Ovary (tissue), 9 donors: ENCODE data around the gene SLAMF7. TPM values are rescaled to one million over a fixed set of nuclear protein-coding genes. Genes with fewer than 3 reads are reported as not detected.

Experiments
- DNase-seq, 5 donors: peaks; one replicate each; pipeline ENCODE4 v3.0.0-alpha.2; 2019 to 2020
- H3K27ac ChIP-seq, 2 donors: fragments of 200-600 bp; one replicate each; pipeline versions ENCODE4 v1.5.1 to v1.8.0; 2019 to 2022
- H3K27me3 ChIP-seq: fragments of 200-600 bp; one replicate; pipeline ENCODE4 v1.8.0; 2022
- H3K36me3 ChIP-seq: fragments of 200-600 bp; sonication (generic); one replicate; pipeline ENCODE4 v1.5.1; 2019
- H3K4me1 ChIP-seq: one replicate; pipeline ENCODE4 v1.8.1; 2013; ENCODE audit warnings: mild to moderate bottlenecking, moderate library complexity; ENCODE audit not compliant: insufficient read depth
- H3K4me3 ChIP-seq: fragments of 200-600 bp; sonication (generic); one replicate; pipeline ENCODE4 v1.5.1; 2017
- H3K9me3 ChIP-seq, 2 donors: fragments of 200-600 bp in 1 of 2; sonication (generic) in 1 of 2; one replicate each; pipeline versions ENCODE4 v1.5.1 to v1.8.1; 2013 to 2019; ENCODE audit warnings: mild to moderate bottlenecking in 1 of 2, moderate library complexity in 1 of 2
- CTCF ChIP-seq, 3 donors: fragments of 450-650 bp in 2 of 3; fragments of 200-600 bp in 1 of 3; IDR thresholded peaks; one replicate each; pipeline versions ENCODE4 v1.5.1 to v1.8.0; 2016 to 2022; ENCODE audit warnings: antibody characterized with exemption in 3 of 3, mild to moderate bottlenecking in 1 of 3
- EP300 ChIP-seq: sonication (generic); formaldehyde crosslinking; IDR thresholded peaks from one replicate; pipeline ENCODE4 v1.6.1; 2017; ENCODE audit warnings: antibody characterized with exemption
- POLR2A ChIP-seq: fragments of 450-650 bp; IDR thresholded peaks from one replicate; pipeline ENCODE4 v1.6.1; 2017; ENCODE audit warnings: antibody characterized with exemption, mild to moderate bottlenecking, moderate library complexity
- WGBS, 3 donors: extraction: QIAGEN DNeasy Blood & Tissue Kit in 1 of 3; methylation state at CpG; one replicate each; pipeline versions ENCODE4 v1.1.5 to v1.1.7; 2013 to 2017; 5-methylcytosine and 5-hydroxymethylcytosine counted together
- intact Hi-C, 4 donors: fragments of 100-400 bp; cut with DNase I; formaldehyde crosslinking; loops; one replicate each; pipeline versions ENCODE4 v1.11.0 to v1.15.1; 2022 to 2023
- polyA plus RNA-seq, 2 donors: library from polyadenylated mRNA; stranded (reverse); fragments of 200-250 nt in 1 of 2; fragments of 350-450 nt in 1 of 2; fragmentation: Illumina TruSeq in 1 of 2; extraction: RNeasy Lipid Tissue Mini Kit (QIAGEN cat#74804) in 1 of 2; gene quantifications; one replicate each; pipeline ENCODE4 v1.2.3, GENCODE V29; 2013 to 2014
- total RNA-seq, 7 donors: library from RNA; depleted of rRNA in 2 of 7; stranded (reverse); fragments of >200 nt in 2 of 7; fragmentation: NEBNext Ultra II Directional in 3 of 7; extraction: Animal tissue kit (Norgen Biotek cat#: 25700) in 3 of 7; gene quantifications; one replicate each; pipeline versions ENCODE4 v1.1.0 to v1.2.4, GENCODE V29; 2016 to 2023
- donor health status: DM: no; HTN: no; CAD: no; lungs with moderate emphysema.
- donor health status: DM: no; HTN: no; CAD: no.
- donor health status: Bipolar disorder and iron deficiency.
- donor health status: DM: yes; HTN: yes; CAD: no.
- donor health status: DM: no; HTN: no; CAD: no.
- donor health status: DM: yes; HTN: yes; CAD: no.

SLAMF7 gene
- total and polyA plus RNA-seq, 9 donors: 0.32 to 7.3 (median 0.84) TPM; not detected in 1

GRCh38 chr1:160789702-160790611 lies 50.9 kb downstream of the SLAMF7 start:
- Histone ChIP-seq H3K4me1 (no peaks in the 10 kb centered on the region), H3K36me3 (no peaks in the 10 kb centered on the region), H3K9me3 (no peaks in the 10 kb centered on the region), H3K27me3 (no peaks in the 10 kb centered on the region), H3K27ac (no peak overlapping the region), H3K4me3 (no peak overlapping the region)
- no peak for TF ChIP-seq EP300
- no peak for TF ChIP-seq CTCF (IDR thresholded peaks at IDR 0.05)
- no peak for TF ChIP-seq POLR2A
- WGBS, 3 donors: 85 to 92% (median 90%) methylated on average over 13 of the region's 13 CpGs
- no peak for DNase-seq
- intact Hi-C loops: no loop called here

- Histone ChIP-seq H3K9me3 (no peaks in the 10 kb centered on the region), H3K4me1 (no peaks in the 10 kb centered on the region), H3K36me3 (no peaks in the 10 kb centered on the region), H3K27ac (no peak overlapping the region), H3K27me3 (no peaks in the 10 kb centered on the region), H3K4me3 (no peak overlapping the region)
- TF ChIP-seq POLR2A (no peak), CTCF (IDR thresholded peaks at IDR 0.05) (no peak), EP300 (no peak)
- WGBS, 3 donors: 43 to 48% (median 46%) methylated on average over 3 of the region's 3 CpGs
- DNase-seq: no peak
- intact Hi-C loops: no loop called here
These were observed 55.3 kb downstream of the SLAMF7 start for GRCh38 chr1:160794376-160794775.

- no peak for DNase-seq
- H3K4me1 ChIP-seq: no peaks in the 10 kb centered on the region
- no peaks in the 10 kb centered on the region for H3K27me3 ChIP-seq
- WGBS, 3 donors: 90 to 93% (median 90%) methylated on average over 4 of the region's 4 CpGs
- intact Hi-C loops: no loop called here
- H3K4me3 ChIP-seq: no peak within 1 kb of the TSS
- no peak within 1 kb of the TSS for H3K27ac ChIP-seq
- no peaks in the 10 kb centered on the region for H3K9me3 ChIP-seq
- H3K36me3 ChIP-seq: no peaks in the 10 kb centered on the region
- TF ChIP-seq POLR2A (no peak), EP300 (no peak)
These were observed 56.9 kb downstream of the SLAMF7 start, which contains the start of gene LY9 for GRCh38 chr1:160795951-160796383. LY9 (plus strand) TSS chr1:160796174; CDS start chr1:160796188, 14 bp downstream.

- WGBS, 3 donors: 62 to 73% (median 67%) methylated on average over 3 of the region's 3 CpGs
These were observed 58.2 kb downstream of the SLAMF7 start for GRCh38 chr1:160797271-160797709.

More at GRCh38 chr1:160797271-160797709, 58.2 kb downstream of the SLAMF7 start:
- Histone ChIP-seq H3K4me1 (no peaks in the 10 kb centered on the region), H3K9me3 (no peaks in the 10 kb centered on the region), H3K27me3 (no peaks in the 10 kb centered on the region), H3K27ac (no peak overlapping the region), H3K4me3 (no peak overlapping the region), H3K36me3 (no peaks in the 10 kb centered on the region)
- no peak for TF ChIP-seq CTCF (IDR thresholded peaks at IDR 0.05)
- TF ChIP-seq POLR2A: no peak
- TF ChIP-seq EP300: no peak
- DNase-seq: no peak
- intact Hi-C loops: no loop called here
